ENCODE data around the gene LEO1.

The LEO1 gene

DNA sequence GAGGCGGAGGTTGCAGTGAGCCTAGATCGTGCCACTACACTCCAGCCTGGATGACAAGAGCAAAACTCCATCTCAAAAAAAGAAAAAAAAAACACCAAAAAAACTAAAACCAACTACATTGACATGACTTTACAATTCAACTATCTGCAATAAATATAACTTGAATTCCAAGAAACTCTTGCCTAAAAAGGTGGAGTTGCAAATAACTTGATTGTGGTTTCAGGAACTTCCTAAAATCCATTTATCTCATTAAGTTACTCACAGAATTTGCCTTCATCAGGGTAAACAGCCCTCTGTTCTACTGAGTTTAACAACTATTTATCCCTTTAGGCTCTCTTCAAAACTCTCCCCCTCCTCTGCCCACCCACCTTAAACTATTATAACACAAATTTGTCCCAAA lies 44.7 kb upstream of the LEO1 start:
- no peak overlapping the region for H3K4me3 ChIP-seq (ENCODE audit: low read depth, low read length)
- TF ChIP-seq, protein P1, sequence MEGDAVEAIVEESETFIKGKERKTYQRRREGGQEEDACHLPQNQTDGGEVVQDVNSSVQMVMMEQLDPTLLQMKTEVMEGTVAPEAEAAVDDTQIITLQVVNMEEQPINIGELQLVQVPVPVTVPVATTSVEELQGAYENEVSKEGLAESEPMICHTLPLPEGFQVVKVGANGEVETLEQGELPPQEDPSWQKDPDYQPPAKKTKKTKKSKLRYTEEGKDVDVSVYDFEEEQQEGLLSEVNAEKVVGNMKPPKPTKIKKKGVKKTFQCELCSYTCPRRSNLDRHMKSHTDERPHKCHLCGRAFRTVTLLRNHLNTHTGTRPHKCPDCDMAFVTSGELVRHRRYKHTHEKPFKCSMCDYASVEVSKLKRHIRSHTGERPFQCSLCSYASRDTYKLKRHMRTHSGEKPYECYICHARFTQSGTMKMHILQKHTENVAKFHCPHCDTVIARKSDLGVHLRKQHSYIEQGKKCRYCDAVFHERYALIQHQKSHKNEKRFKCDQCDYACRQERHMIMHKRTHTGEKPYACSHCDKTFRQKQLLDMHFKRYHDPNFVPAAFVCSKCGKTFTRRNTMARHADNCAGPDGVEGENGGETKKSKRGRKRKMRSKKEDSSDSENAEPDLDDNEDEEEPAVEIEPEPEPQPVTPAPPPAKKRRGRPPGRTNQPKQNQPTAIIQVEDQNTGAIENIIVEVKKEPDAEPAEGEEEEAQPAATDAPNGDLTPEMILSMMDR (IDR thresholded peaks at IDR 0.05; ENCODE audit: low read depth, low read length) = no peak

DNA sequence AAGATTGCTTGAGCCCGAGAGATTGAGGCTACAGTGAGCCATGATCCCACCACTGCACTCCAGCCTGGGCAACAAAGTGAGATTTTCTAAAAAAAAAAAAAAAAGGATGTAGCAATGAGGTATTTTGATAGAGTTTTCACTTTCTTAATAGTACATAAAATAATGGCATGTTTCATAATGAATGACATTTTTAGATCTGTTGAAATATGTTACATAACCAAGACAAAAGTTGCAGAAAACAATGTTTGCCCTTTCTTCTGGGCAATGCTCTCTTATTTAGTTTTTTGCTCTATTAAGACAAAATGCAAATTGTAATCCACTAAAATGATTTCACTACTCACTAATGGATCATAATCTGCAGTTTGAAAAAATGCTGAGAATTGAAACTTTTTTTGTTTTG lies 43.0 kb upstream of the LEO1 start:
- H3K4me3 ChIP-seq (ENCODE audit: low read depth, low read length) = no peak overlapping the region
- TF ChIP-seq, protein P1 (IDR thresholded peaks at IDR 0.05; ENCODE audit: low read depth, low read length) = no peak

DNA sequence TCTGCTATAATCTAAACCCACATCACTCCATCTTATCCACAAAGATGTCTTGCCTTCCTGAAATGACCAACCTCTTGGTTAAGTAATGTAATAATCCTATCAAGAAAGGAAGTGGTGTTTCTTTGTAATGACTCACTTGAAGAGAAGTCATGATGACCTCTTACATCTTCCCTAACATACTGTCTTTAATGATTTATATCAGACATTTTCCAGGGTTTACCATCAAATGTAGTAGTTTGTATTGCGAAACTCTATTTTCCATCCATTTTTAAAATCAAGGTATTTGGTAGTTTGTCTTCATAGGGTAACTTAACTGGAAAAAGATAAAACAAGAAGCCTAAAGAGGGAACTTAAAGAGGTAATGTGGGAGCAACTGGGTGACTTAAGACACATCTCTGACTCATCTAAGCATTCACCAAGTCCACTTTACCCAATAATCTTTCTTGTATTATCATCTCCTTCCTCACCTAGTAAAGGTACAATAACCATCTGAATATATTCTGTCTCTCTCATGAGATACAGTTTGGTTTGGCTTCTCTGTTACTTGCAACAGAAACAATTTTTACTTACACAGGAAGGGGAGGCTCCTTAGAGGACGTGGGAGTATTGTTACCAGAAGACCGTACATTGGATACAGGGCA lies 41.7 kb upstream of the LEO1 start:
- TF ChIP-seq, protein P1 (IDR thresholded peaks at IDR 0.05; ENCODE audit: low read depth, low read length) = no peak
- no peak overlapping the region for H3K4me3 ChIP-seq (ENCODE audit: low read depth, low read length)

DNA sequence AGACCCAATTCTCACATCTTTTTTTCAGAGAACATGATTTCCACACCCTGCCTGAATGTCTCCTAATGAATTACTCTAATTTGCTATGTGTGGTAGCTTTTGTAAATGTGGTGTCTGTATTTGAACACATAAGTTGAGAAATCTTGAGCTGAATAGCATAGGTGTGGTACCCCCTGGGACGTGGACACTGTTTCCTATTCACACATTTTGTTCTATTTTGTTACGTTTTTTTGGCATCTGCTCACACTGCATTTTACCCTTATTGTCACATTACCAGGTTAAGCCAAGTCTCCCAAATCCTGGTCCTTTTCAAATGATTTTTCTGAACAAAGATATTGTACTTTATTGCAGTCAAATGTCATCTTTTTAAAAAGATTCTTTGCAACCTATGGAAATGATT lies 40.6 kb upstream of the LEO1 start:
- H3K4me3 ChIP-seq (ENCODE audit: low read depth, low read length) = no peak overlapping the region
- TF ChIP-seq, protein P1 (IDR thresholded peaks at IDR 0.05; ENCODE audit: low read depth, low read length) = no peak

DNA sequence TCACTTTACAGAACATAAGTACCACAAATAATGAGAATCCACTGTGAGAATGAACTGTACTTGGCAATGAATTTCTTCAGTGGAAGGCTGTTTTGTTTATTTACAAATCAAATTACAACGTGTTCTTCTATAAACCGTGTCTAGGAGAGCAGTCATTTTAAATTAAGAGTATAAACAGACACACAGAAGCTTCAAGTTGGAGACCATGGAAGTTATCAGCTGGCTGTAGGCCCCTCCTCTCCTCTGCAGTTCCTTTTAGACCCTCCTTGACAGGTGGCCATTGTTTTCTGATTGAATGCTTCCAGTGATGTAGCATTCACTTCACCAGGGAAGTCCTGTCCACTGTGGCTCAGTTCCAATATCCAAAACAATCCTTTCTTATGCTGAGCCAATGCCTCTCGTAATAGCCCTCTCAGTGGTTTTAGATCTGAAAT lies 40.1 kb upstream of the LEO1 start:
- H3K4me3 ChIP-seq (ENCODE audit: low read depth, low read length) = no peak overlapping the region
- TF ChIP-seq, protein P1 (IDR thresholded peaks at IDR 0.05; ENCODE audit: low read depth, low read length) = no peak

DNA sequence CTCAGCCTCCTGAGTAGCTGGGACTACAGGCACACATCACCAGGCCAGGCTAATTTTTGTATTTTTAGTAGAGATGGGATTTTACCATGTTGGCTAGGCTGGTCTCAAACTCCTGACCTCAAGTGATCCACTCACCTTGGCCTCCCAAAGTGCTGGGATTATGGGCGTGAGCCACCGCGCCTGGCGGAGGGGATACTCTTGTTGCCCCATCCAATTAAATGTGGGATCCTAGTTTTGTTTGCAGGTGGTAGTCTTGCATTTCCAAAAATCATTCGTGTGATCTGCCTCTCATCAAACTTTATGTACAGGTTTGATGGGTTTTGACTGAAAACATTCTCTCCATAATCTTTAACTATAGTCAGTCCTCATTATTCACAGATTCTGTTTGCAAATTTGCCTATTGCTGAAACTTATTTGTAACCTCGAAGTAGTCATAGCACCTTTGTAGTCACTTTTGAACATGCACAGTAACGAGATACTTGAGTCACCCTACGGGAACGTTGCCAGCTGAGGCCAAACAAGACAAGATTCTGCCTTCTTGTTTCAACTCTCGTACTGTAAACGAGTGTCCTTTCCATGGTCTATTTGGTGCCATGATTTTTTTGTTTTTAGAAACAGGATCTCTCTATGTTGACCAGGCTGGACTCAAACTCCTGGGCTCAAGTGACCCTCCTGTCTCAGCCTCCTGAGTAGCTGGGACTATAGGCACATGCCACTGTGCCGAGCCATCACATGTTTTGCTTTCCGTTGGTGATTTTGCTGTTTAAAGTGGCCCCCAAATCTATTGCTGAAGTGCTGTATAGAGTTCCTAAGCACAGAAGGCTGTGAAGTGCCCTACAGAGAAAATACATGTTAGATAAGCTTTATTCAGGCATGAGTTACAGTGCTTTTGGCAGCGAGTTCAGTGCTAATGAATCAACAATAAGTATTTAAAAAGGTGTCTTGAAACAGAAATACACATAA lies 39.3 kb upstream of the LEO1 start:
- H3K4me3 ChIP-seq (ENCODE audit: low read depth, low read length) = no peak overlapping the region

More for the DNA sequence above, 39.3 kb upstream of the LEO1 start:
- TF ChIP-seq, protein P1 (IDR thresholded peaks at IDR 0.05; ENCODE audit: low read depth, low read length) = no peak

Measured in WI38 (cell line).